ENCODE results near the gene APBA2. TPM values are rescaled to one million over a fixed set of nuclear protein-coding genes. Genes with fewer than 3 reads are reported as not detected.

The APBA2 gene
- total RNA-seq, 1 experiment from 2014 or later = 12.9 TPM

GRCh38 chr15:28986726-28987125, 101.0 kb downstream of the APBA2 start:
- no peak overlapping the region for H3K27ac ChIP-seq (ENCODE audit: low read depth, low read length, poor library complexity, severe bottlenecking)
- no peaks in the 10 kb centered on the region for H3K4me1 ChIP-seq (ENCODE audit: insufficient read depth, low read length, poor library complexity, severe bottlenecking)
- ChIA-PET POLR2A (ENCODE audit: low non-redundant PET) (no interaction called here), CTCF (no interaction called here)
- TF ChIP-seq, protein P1, sequence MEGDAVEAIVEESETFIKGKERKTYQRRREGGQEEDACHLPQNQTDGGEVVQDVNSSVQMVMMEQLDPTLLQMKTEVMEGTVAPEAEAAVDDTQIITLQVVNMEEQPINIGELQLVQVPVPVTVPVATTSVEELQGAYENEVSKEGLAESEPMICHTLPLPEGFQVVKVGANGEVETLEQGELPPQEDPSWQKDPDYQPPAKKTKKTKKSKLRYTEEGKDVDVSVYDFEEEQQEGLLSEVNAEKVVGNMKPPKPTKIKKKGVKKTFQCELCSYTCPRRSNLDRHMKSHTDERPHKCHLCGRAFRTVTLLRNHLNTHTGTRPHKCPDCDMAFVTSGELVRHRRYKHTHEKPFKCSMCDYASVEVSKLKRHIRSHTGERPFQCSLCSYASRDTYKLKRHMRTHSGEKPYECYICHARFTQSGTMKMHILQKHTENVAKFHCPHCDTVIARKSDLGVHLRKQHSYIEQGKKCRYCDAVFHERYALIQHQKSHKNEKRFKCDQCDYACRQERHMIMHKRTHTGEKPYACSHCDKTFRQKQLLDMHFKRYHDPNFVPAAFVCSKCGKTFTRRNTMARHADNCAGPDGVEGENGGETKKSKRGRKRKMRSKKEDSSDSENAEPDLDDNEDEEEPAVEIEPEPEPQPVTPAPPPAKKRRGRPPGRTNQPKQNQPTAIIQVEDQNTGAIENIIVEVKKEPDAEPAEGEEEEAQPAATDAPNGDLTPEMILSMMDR (conservative IDR thresholded peaks at IDR 0.05; ENCODE audit: low read depth, low read length) = no peak
- TF ChIP-seq EZH2 (IDR thresholded peaks at IDR 0.05; ENCODE audit: borderline replicate concordance, low read depth, low read length, poor library complexity, severe bottlenecking) = no peak
- no peaks in the 10 kb centered on the region for H3K27me3 ChIP-seq (replicated peaks; ENCODE audit: insufficient read depth, low read depth, low read length, poor library complexity)
- no peaks in the 10 kb centered on the region for H3K36me3 ChIP-seq (ENCODE audit: insufficient read depth, low read length, poor library complexity, severe bottlenecking)
- H3K4me3 ChIP-seq (ENCODE audit: low read depth, low read length, poor library complexity, severe bottlenecking) = no peak overlapping the region
- H3K9me3 ChIP-seq (ENCODE audit: low read depth, low read length, poor library complexity, severe bottlenecking) = no peaks in the 10 kb centered on the region
- no peak for DNase-seq (ENCODE audit: low spot score)
- BruUV-seq (replicated peaks) = no TSS peak
- intact Hi-C loops (cut with micrococcal nuclease; ENCODE audit: unreplicated experiment) = no loop called here

DNA sequence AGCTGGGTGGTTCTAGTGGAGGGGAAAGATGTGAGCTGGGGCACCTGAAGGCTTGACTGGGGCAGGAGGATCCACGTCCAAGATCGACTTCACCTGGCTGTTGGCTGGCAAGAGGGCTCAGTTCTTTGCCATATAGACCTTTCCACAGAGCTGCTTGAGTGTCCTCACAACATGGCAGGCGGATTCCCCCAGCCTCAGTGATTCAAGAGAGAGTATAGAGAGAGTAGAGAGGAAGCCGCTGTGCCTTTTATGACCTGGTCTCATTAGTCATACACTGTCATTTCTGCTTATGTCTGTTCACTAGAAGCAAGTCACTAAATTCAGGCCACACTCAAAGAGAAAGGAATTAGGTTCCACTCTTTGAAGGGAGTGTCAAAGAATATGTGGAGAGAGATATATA, 101.6 kb downstream of the APBA2 start:
- intact Hi-C loops (cut with micrococcal nuclease; ENCODE audit: unreplicated experiment) = no loop called here
- POLR2A ChIA-PET (ENCODE audit: low non-redundant PET) = no interaction called here
- no peaks in the 10 kb centered on the region for H3K27me3 ChIP-seq (replicated peaks; ENCODE audit: insufficient read depth, low read depth, low read length, poor library complexity)
- CTCF ChIA-PET = no interaction called here
- DNase-seq (ENCODE audit: low spot score) = no peak
- no TSS peak for BruUV-seq (replicated peaks)
- H3K4me1 ChIP-seq (ENCODE audit: insufficient read depth, low read length, poor library complexity, severe bottlenecking) = no peaks in the 10 kb centered on the region
- H3K4me3 ChIP-seq (ENCODE audit: low read depth, low read length, poor library complexity, severe bottlenecking) = no peak overlapping the region
- H3K36me3 ChIP-seq (ENCODE audit: insufficient read depth, low read length, poor library complexity, severe bottlenecking) = no peaks in the 10 kb centered on the region
- no peak overlapping the region for H3K27ac ChIP-seq (ENCODE audit: low read depth, low read length, poor library complexity, severe bottlenecking)
- no peak for TF ChIP-seq EZH2 (IDR thresholded peaks at IDR 0.05; ENCODE audit: borderline replicate concordance, low read depth, low read length, poor library complexity, severe bottlenecking)
- TF ChIP-seq, protein P1 (conservative IDR thresholded peaks at IDR 0.05; ENCODE audit: low read depth, low read length) = no peak
- no peaks in the 10 kb centered on the region for H3K9me3 ChIP-seq (ENCODE audit: low read depth, low read length, poor library complexity, severe bottlenecking)

GRCh38 chr15:28989239-28989830, 103.6 kb downstream of the APBA2 start:
- Histone ChIP-seq H3K4me1 (ENCODE audit: insufficient read depth, low read length, poor library complexity, severe bottlenecking) (no peaks in the 10 kb centered on the region), H3K4me3 (ENCODE audit: low read depth, low read length, poor library complexity, severe bottlenecking) (no peak overlapping the region), H3K27me3 (replicated peaks; ENCODE audit: insufficient read depth, low read depth, low read length, poor library complexity) (no peaks in the 10 kb centered on the region), H3K9me3 (ENCODE audit: low read depth, low read length, poor library complexity, severe bottlenecking) (no peaks in the 10 kb centered on the region), H3K27ac (ENCODE audit: low read depth, low read length, poor library complexity, severe bottlenecking) (no peak overlapping the region), H3K36me3 (ENCODE audit: insufficient read depth, low read length, poor library complexity, severe bottlenecking) (no peaks in the 10 kb centered on the region)
- BruUV-seq (replicated peaks) = no TSS peak
- peak; percentile 5 for DNase-seq (ENCODE audit: low spot score)
- POLR2A ChIA-PET (ENCODE audit: low non-redundant PET) = no interaction called here
- intact Hi-C loops (cut with micrococcal nuclease; ENCODE audit: unreplicated experiment) = no loop called here
- TF ChIP-seq, protein P1 (conservative IDR thresholded peaks at IDR 0.05; ENCODE audit: low read depth, low read length) = 0 out of 2 replicates have a peak, but pooled peaks have one; percentile 17
- TF ChIP-seq EZH2 (IDR thresholded peaks at IDR 0.05; ENCODE audit: borderline replicate concordance, low read depth, low read length, poor library complexity, severe bottlenecking) = no peak
- CTCF ChIA-PET = no interaction called here
